IPS DF 4.7 (cell line): ENCODE measurements around the gene NIPAL1.

Experiments
- DNase-seq: peaks from one replicate; pipeline ENCODE4 v3.0.0-alpha.2; 2013; ENCODE audit warnings: low spot score; ENCODE audit errors: extremely low read depth

Gene NIPAL1

GRCh38 chr4:48064349-48064748, 47.8 kb downstream of the NIPAL1 start:
- no peak for DNase-seq

DNA sequence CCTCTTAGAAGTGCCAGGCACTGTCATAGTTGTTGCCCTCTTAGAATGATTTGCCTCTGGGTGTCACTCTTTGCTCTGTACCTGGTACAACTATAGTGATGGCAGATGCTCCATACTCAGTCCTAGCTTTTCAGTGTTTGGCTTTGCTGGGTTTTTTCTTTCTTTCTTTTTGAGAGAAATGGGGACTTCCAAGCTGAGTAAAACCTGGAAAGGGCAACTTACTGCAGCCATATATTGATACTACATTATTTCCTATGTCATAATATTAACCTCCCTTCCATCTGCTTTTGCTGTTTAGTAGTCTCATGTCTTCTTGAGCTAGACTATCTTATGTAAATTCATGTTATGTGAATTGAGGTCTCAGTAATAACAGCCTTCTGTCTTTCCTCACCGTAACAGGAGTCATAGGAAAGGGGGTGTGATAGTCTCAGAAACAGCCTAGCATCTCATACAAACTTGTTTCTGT, 49.0 kb downstream of the NIPAL1 start:
- no peak for DNase-seq

- DNase-seq = no peak
These were observed 51.0 kb downstream of the NIPAL1 start for GRCh38 chr4:48067536-48067935.

DNA sequence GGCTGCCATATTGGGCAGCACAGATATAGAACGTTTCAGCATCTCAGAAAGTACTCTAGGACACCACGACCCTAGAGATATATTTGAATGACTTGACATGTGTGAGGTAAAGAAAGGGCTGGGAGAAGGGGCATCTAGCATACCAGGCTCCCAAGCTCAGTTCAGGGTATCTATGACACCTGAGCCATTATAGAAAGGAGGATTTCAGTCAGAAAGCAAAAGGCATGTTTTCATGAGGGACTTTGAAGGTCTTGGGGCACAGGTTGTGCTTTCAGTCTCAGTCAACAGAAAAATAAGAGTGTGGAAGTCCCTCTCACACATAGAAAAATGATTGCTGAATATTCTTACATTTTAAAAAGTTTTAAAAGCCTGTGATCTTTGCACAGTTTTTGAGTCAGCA, 51.6 kb downstream of the NIPAL1 start:
- DNase-seq = no peak

GRCh38 chr4:48069026-48069425, 52.5 kb downstream of the NIPAL1 start:
- DNase-seq = no peak

DNA sequence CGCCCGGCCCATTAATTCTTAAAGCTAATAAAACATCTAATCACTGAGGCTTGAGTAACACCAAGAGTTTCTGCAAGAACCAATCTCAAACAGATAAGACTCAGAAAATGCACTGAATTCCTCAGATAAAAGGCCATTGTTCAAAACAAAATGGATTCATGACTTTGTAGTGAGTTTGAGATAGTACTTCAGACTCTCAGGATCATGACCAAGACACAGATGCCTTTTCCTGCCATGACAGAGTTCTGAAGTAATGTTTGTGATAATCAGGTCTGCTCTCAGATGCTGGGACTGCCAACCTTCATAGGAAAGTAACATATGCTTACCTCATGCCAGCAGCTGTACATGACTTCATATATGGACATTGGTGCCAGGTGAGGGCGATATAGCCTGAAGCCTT, 54.6 kb downstream of the NIPAL1 start:
- no peak for DNase-seq

- DNase-seq = no peak
These were observed 57.1 kb downstream of the NIPAL1 start for GRCh38 chr4:48073567-48074103.

- DNase-seq = no peak
These were observed 58.1 kb downstream of the NIPAL1 start for GRCh38 chr4:48074657-48075056.

GRCh38 chr4:48078425-48078824, 61.9 kb downstream of the NIPAL1 start:
- no peak for DNase-seq

GRCh38 chr4:48078862-48079655, 62.5 kb downstream of the NIPAL1 start:
- no peak for DNase-seq

- DNase-seq = no peak
These were observed 63.4 kb downstream of the NIPAL1 start for GRCh38 chr4:48079972-48080391.

- no peak for DNase-seq
These were observed 64.6 kb downstream of the NIPAL1 start for GRCh38 chr4:48081196-48081595.

DNA sequence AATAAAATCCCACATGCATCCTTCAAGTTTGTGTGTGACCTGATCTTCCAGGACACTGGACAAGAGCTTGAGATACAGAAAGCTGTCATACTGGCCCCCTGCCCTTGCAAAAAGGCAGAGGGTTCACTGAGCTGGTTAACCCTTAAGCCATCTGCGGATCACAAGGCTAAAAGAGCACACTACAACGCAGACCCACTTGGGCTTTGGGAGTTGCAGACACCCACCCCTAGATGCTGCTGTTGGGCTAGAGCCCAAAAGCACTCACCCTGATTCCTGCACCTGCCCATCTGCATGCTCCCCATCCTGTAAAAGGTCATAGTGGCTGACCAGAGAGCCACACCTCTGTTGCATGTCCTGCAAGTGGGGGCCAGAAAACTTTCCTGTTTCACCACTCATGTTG, 66.4 kb downstream of the NIPAL1 start:
- DNase-seq = no peak

- no peak for DNase-seq
These were observed 69.4 kb downstream of the NIPAL1 start for GRCh38 chr4:48085821-48086589.
